ENCODE measurements around the gene ACTL9.
"Not testable (repeated sequence)": the region's sequence is repeated elsewhere in the genome, so short reads cannot be mapped to it uniquely, and the experiment has no call there.

Gene ACTL9

DNA sequence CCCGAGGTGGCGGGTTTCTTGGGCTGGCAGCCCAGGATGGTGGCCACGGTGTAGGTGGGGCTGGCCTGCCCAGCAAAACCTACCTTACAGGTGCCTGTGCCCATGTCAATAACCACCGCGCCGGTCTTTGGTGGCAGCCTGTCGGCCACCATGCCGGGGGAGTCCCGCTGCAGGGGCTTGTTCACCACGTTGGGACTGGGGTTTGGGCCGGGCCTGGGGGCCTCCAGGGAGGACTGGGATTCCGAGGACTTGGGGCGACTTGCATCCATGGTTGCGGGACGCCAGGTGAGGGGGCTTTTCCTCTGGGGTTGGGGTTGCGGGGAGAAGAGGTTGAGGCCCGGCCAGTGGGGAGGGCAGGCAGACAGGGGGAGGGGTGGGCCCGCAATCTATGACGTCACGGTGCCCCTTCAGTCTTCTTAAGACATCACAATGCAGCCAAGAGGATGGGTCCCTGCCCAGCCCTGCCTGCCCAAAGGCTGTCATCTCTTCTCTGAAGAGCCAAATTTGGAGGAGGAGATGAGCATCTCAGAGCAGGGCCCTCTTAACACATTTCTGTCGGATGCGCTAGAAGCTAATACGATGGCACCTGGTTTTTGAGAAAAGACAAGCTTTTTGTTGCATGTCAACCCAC is at the start of gene ACTL9:
Gene ACTL9, minus strand, starts transcription at position 363 of the 631 bp plus-strand sequence. Its CDS starts 94 bp downstream, at position 269.
- DNase-seq (ENCODE audit: extremely low read depth in 1 of 2, low read depth in 1 of 2), result no peak

DNA sequence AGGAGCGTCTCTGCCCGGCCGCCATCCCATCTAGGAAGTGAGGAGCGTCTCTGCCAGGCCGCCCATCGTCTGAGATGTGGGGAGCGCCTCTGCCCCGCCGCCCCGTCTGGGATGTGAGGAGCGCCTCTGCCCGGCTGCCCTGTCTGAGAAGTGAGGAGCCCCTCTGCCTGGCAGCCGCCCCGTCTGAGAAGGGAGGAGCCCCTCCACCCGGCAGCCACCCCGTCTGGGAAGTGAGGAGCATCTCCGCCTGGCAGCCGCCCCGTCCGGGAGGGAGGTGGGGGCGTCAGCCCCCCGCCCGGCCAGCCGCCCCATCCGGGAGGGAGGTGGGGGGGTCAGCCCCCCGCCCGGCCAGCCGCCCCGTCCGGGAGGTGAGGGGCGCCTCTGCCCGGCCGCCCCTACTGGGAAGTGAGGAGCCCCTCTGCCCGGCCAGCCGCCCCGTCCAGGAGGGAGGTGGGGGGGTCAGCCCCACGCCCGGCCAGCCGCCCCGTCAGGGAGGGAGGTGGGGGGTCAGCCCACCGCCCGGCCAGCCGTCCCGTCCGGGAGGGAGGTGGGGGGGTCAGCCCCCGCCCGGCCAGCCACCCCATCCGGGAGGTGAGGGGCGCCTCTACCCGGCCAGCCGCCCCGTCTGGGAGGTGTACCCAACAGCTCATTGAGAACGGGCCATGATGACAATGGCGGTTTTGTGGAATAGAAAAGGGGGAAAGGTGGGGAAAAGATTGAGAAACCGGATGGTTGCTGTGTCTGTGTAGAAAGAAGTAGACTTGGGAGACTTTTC is 40.9 kb upstream of the ACTL9 start:
- not testable (repeated sequence) for DNase-seq (ENCODE audit: extremely low read depth in 1 of 2, low read depth in 1 of 2)

DNA sequence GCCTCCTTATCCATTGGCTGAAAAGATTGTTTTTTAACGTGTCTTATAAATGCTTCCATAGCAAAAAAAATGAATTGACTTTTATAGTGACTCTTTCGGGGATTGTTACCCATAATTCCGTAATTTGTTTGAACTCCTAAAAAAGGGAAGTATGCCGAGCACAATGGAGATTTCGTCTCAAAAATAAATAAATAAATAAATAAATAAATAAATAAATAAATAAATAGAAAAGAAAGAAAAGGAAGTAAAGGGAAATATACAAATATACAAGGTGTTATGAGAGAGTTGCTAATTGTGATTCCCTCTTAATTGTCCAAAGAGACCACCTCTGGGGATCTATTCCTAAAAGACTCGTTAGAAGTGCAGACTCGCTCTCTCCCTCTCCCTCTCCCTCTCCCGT is 39.8 kb upstream of the ACTL9 start:
- DNase-seq (ENCODE audit: extremely low read depth in 1 of 2, low read depth in 1 of 2), result no peak

DNA sequence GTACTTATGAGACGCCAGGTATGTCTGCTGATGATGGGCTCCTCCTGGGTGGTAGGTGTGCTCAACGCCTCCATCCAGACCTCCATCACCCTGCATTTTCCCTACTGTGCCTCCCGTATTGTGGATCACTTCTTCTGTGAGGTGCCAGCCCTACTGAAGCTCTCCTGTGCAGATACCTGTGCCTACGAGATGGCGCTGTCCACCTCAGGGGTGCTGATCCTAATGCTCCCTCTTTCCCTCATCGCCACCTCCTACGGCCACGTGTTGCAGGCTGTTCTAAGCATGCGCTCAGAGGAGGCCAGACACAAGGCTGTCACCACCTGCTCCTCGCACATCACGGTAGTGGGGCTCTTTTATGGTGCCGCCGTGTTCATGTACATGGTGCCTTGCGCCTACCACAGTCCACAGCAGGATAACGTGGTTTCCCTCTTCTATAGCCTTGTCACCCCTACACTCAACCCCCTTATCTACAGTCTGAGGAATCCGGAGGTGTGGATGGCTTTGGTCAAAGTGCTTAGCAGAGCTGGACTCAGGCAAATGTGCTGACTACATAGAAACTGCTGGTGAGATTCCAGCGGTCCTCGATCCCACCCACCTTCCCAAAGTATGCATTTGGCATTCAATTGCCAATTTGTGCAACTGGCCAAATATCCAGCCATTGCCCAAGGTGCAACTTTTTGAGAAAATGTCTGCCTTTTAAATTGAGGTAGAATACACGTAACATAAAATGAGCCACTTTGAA is 33.0 kb upstream of the ACTL9 start:
- no peak for DNase-seq (ENCODE audit: extremely low read depth in 1 of 2, low read depth in 1 of 2)

- DNase-seq (ENCODE audit: extremely low read depth in 1 of 2, low read depth in 1 of 2), result no peak
These were observed 25.7 kb upstream of the ACTL9 start for GRCh38 chr19:8724276-8724675.

DNA sequence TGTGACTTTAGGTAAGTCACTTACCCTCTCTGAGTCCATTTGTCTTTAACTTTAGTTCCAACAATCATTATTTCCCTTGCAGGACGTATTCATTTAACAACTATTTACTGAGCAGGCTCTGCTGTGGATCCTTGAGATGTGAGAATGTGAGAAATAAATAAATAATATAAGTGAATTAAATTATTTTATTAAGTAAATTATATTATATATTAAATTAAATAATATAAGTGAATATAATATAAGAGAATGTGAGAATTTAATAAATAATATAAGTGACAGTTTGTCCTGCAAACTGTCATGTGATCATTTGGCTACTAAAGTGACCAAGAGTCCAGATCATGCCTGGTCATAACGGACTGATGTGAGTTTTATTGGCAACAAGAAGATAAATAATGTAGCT is 23.4 kb upstream of the ACTL9 start:
- no peak for DNase-seq (ENCODE audit: extremely low read depth in 1 of 2, low read depth in 1 of 2)

DNA sequence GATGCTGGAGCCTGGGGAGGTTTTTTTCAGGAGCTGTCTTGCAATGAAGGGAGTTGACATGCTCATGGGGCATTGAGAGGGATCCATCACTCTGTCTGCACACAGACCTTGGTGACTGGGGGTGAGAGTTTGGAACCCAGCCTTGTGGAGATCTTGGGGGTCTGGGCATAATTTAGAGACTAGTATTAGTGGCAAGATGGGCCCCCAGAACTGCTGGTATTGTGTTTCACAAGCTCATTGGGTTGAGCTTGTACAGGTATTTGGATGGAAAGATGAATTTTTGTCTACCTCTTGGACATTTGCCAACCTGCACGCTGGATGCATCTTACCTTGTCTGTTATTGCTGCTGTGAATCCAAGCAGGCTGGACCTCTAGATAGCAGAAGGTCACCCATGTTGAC is 22.7 kb upstream of the ACTL9 start, which contains the start of gene OR2Z1:
Gene OR2Z1, plus strand, starts transcription at position 301 of the 400 bp plus-strand sequence. CDS start 9,395 bp downstream, outside the sequence.
- DNase-seq (ENCODE audit: extremely low read depth in 1 of 2, low read depth in 1 of 2), result no peak

GRCh38 chr19:8710337-8710736 is 11.7 kb upstream of the ACTL9 start:
- DNase-seq (ENCODE audit: extremely low read depth in 1 of 2, low read depth in 1 of 2), result not testable (repeated sequence)

- no peak for DNase-seq (ENCODE audit: extremely low read depth in 1 of 2, low read depth in 1 of 2)
These were observed 7.1 kb upstream of the ACTL9 start for GRCh38 chr19:8705742-8706141.

DNA sequence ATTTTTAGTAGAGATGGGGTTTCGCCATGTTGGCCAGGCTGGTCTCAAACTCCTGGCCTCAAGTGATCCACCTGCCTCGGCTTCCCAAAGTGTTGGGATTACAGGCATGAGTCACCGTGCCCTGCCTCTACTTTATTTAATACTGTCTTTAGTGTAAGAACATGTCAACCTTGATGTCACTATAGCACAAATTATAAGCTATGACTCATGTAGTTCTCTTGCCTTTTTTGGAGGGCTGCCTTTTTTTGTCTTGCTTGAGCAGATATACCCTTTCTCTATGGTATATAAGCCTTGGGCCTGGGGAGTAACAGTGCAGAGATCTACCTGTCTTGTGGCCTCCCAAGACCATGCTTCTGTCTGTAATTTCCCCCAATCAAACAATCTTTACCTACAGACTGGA is 6.7 kb upstream of the ACTL9 start:
- DNase-seq (ENCODE audit: extremely low read depth in 1 of 2, low read depth in 1 of 2), result not testable (repeated sequence)

DNA sequence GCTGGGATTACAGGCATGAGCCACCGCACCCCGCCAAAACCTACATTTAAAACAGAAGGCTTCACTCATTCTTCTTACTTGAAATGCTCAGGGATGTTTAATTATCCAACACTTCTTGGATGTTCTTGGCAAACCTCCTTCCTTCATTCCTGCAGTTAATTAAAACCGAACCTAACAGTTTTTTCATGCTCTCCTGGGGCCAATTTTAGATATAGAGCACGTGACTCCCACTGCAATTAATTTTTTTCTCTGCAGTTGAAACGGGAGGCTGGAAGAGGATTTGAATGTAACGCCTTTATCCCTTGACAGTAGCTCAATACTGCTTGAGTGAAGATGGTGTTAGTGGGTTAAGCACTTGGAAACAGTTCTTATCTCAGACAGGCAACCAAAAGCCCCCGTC is 4.6 kb upstream of the ACTL9 start:
- DNase-seq (ENCODE audit: extremely low read depth in 1 of 2, low read depth in 1 of 2), result no peak

GRCh38 chr19:8702350-8702749 is 3.8 kb upstream of the ACTL9 start:
- peak in 1 of 2 donors; percentile 28 for DNase-seq (ENCODE audit: extremely low read depth in 1 of 2, low read depth in 1 of 2)

DNA sequence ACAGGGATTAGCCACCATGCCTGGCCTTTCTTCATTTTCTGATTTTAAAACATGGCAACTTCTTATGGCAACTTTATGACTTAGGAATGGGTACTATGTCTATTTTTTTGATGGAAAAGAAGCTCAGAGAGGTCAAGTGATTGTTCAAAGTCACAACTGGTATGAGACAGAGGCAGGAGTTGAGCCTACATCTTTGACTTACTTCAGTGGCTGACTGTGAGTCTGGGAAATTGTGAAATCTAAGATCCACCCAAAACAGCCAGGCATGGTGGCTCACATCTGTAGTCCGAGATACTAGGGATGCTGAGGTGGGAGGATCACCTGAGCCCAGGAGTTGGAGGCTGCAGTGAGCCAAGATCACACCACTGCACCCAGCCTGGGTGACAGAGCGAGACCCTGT is 2.4 kb upstream of the ACTL9 start:
- no peak for DNase-seq (ENCODE audit: extremely low read depth in 1 of 2, low read depth in 1 of 2)

GRCh38 chr19:8699908-8700307 is 1.3 kb upstream of the ACTL9 start:
- no peak for DNase-seq (ENCODE audit: extremely low read depth in 1 of 2, low read depth in 1 of 2)

DNA sequence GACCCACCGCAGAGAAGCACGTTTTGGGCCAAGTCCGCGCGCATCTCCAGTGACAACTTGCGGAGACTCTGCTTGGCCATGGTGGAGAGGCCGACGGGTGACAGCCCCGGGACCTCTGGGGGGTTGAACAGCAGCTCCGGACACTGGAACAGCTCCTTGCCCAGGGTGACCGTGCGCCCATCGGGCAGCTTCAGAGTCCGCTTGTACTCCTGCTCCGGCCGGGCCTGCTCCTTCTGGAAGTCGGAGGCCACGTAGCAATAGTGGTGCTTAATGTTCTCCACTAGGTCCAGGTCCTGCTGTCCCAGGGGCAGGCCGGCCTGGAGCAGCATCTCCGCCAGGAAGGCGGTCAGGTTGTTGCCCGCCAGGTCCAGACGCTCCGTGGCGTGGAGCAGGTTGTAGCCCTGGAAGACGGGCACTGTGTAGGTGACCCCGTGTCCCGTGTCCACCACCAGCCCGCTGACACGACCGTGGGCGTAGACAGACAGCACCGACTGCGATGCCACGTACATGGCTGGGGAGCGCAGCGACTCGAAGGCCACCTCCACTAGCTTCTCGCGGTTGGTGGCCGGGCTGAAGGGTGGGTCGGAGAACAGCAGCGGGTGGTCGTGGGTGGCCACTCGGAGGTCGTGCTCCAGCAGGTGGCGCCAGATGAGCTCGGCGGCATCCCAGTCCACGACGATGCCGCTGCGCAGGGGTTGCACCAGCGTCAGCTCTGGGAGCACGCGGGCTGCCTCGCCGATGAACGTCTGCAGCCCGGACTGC is 743 bp downstream of the ACTL9 start:
- no peak for DNase-seq (ENCODE audit: extremely low read depth in 1 of 2, low read depth in 1 of 2)

GRCh38 chr19:8696993-8697392 is 1.6 kb downstream of the ACTL9 start:
- DNase-seq (ENCODE audit: extremely low read depth in 1 of 2, low read depth in 1 of 2), result no peak

DNA sequence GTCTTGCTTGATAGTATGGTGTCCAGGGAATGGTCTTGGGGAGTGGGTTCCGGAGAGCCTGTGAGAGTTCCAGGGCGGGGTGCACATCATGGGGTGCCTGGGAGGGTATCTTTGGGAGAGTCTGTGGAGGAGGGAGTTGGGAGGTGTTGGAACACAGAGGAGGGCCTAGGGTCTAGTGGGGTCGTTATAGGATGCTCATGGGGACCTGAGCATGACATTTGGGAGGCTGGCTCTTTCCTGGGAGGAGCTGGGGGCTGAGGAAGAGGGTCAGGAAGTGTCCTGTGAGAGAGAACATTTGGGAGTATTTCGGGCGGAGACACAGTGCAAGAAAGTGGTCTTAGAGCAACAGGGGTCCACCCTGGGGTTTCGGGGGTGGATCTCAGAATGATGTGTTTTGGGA is 2.7 kb downstream of the ACTL9 start:
- DNase-seq (ENCODE audit: extremely low read depth in 1 of 2, low read depth in 1 of 2), result no peak

- no peak for DNase-seq (ENCODE audit: extremely low read depth in 1 of 2, low read depth in 1 of 2)
These were observed 3.1 kb downstream of the ACTL9 start for GRCh38 chr19:8695501-8695900.

- no peak for DNase-seq (ENCODE audit: extremely low read depth in 1 of 2, low read depth in 1 of 2)
These were observed 7.6 kb downstream of the ACTL9 start for GRCh38 chr19:8690753-8691539.

GRCh38 chr19:8688930-8689329 is 9.7 kb downstream of the ACTL9 start:
- no peak for DNase-seq (ENCODE audit: extremely low read depth in 1 of 2, low read depth in 1 of 2)

Measured in stimulated activated CD8-positive, alpha-beta memory T cell treated with anti-CD3 and anti-CD28 coated beads, Interleukin-7, amount 100 ng/mL, for 48 hours (primary cell).